Karpas-422 (cell line): ENCODE measurements around the gene ATG13. TPM values are rescaled to one million over a fixed set of nuclear protein-coding genes. Genes with fewer than 3 reads are reported as not detected.

Experiments used
- DNase-seq: peaks from one replicate; pipeline ENCODE4 v3.0.0-alpha.2; 2015
- H2AFZ ChIP-seq: fragments of 200-600 bp; sonication (generic); 2 replicates; pipeline ENCODE4 v1.6.1; 2014; ENCODE audit warnings: antibody characterized with exemption, low read length, mixed read lengths
- H3K27ac ChIP-seq: fragments of 200-600 bp; sonication (generic); 2 replicates; pipeline ENCODE4 v1.5.1; 2014; ENCODE audit warnings: mild to moderate bottlenecking, low read length, moderate library complexity
- H3K27me3 ChIP-seq: fragments of 200-600 bp; sonication (generic); 2 replicates; pipeline ENCODE4 v1.6.1; 2014; ENCODE audit warnings: low read length, mixed read lengths
- H3K36me3 ChIP-seq: fragments of 200-600 bp; sonication (generic); 2 replicates; pipeline ENCODE4 v1.6.1; 2014; ENCODE audit warnings: low read length, mixed read lengths; ENCODE audit not compliant: insufficient read depth
- H3K4me1 ChIP-seq: fragments of 200-600 bp; sonication (generic); 2 replicates; pipeline ENCODE4 v1.6.1; 2014; ENCODE audit warnings: mild to moderate bottlenecking, low read length, mixed read lengths
- H3K4me2 ChIP-seq: fragments of 200-600 bp; sonication (generic); 2 replicates; pipeline ENCODE4 v1.6.1; 2014; ENCODE audit warnings: low read length, low read depth, mild to moderate bottlenecking; ENCODE audit not compliant: poor library complexity, severe bottlenecking
- H3K4me3 ChIP-seq: fragments of 200-600 bp; sonication (generic); 2 replicates; pipeline ENCODE4 v1.5.1; 2014; ENCODE audit warnings: mild to moderate bottlenecking, antibody characterized with exemption, low read length, mixed read lengths
- H3K79me2 ChIP-seq: fragments of 200-600 bp; sonication (generic); 2 replicates; pipeline ENCODE4 v1.6.1; 2014; ENCODE audit warnings: mild to moderate bottlenecking, low read length, mixed read lengths
- H3K9ac ChIP-seq: fragments of 200-600 bp; sonication (generic); 2 replicates; pipeline ENCODE4 v1.6.0; 2014; ENCODE audit warnings: low read length
- H3K9me2 ChIP-seq: fragments of 200-600 bp; sonication (generic), shearing (Covaris generic); replicated peaks from 2 replicates; pipeline ENCODE4 v1.6.0; 2014; ENCODE audit warnings: mild to moderate bottlenecking, low read length, moderate library complexity; ENCODE audit not compliant: insufficient read depth
- H3K9me3 ChIP-seq: fragments of 300-700, 200-600 bp; sonication (generic); 2 replicates; pipeline ENCODE4 v1.6.1; 2014; ENCODE audit warnings: low read length, mixed read lengths
- H4K20me1 ChIP-seq: fragments of 200-600 bp; sonication (generic); 2 replicates; pipeline ENCODE4 v1.6.1; 2014; ENCODE audit warnings: mild to moderate bottlenecking, antibody characterized with exemption, low read length, low read depth; ENCODE audit not compliant: insufficient read depth
- total RNA-seq: library from RNA; depleted of rRNA; stranded (reverse); fragments of >200 nt; shearing (Covaris generic); gene quantifications from 2 replicates; pipeline ENCODE4 v1.2.3, GENCODE V29; 2014; ENCODE audit warnings: low replicate concordance

The ATG13 gene
- total RNA-seq, 1 experiment from 2014 or later: 79.2 TPM

DNA sequence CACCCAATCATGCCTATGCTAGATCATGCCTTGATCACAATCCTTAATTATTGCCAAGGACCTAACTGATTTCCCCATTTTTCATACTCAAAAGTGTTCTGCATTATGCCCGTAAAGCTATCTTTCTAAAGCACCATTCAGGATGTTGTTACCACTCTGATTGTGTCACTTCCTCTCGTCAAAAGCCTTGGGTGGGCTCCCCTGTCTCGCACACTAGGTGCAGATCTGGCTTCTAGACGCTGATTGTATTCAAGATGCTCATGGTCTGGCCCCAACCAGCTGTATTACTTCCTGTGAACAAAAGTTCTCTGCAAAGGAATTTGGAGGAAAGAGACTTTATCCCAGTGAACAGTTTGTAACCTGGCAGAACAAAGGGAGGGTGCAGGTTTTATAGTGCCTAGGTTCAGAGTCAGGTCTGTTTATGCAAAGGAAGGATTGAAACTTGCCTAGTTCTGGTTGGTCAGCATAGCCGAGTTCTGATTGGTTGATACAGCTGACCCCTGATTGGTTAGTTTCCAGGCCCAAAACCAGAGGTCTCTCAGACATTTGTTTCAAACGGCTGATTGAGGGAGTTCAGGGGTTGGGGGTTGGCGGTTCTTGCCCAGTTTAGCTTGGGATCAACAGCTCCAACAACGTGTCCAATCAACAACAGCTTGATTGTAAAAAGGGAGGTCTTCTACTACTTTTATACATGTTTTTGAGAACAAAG lies 25.4 kb downstream of the ATG13 start:
- no peak for DNase-seq
- Histone ChIP-seq H3K4me3 (no peak overlapping the region), H3K79me2 (peaks cover 21% of the 10 kb centered on the region), H3K36me3 (peaks cover 4% of the 10 kb centered on the region), H3K27me3 (no peaks in the 10 kb centered on the region), H3K9me2 (no peaks in the 10 kb centered on the region), H3K9ac (no peak overlapping the region), H3K9me3 (no peaks in the 10 kb centered on the region), H3K4me1 (no peaks in the 10 kb centered on the region), H4K20me1 (no peaks in the 10 kb centered on the region), H3K4me2 (no peak overlapping the region), H2AFZ (no peak overlapping the region), H3K27ac (no peak overlapping the region)

DNA sequence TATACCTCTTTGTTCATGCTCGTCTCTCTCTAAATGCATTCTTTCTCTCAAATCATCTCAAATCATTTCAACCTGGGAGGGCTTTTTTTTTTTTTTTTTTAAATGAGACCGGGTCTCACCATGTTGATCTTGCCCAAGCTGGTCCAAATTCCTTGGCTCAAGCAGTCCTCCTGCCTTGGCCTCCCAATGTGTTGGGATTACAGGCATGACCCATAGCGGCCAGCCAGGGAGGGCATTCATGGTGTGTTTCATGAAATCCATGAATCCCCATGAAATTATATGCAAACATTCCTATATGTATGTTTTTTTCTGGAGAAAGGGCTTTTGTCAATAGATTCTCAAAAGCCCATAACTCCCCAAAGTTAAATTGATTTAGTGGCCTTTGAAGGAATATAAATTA lies 26.2 kb downstream of the ATG13 start:
- H3K9me3 ChIP-seq: no peaks in the 10 kb centered on the region
- H4K20me1 ChIP-seq: no peaks in the 10 kb centered on the region
- H3K27me3 ChIP-seq: no peaks in the 10 kb centered on the region
- DNase-seq: no peak
- peaks cover 4% of the 10 kb centered on the region for H3K36me3 ChIP-seq
- no peak overlapping the region for H3K27ac ChIP-seq
- peaks cover 15% of the 10 kb centered on the region for H3K79me2 ChIP-seq
- no peaks in the 10 kb centered on the region for H3K4me1 ChIP-seq
- H2AFZ ChIP-seq: no peak overlapping the region
- H3K4me3 ChIP-seq: no peak overlapping the region
- H3K9me2 ChIP-seq: no peaks in the 10 kb centered on the region
- H3K9ac ChIP-seq: no peak overlapping the region
- H3K4me2 ChIP-seq: no peak overlapping the region

GRCh38 chr11:46643986-46644385 lies 26.6 kb downstream of the ATG13 start:
- Histone ChIP-seq H4K20me1 (no peaks in the 10 kb centered on the region), H3K36me3 (peaks cover 4% of the 10 kb centered on the region), H3K4me2 (no peak overlapping the region), H3K27me3 (no peaks in the 10 kb centered on the region), H3K9me3 (no peaks in the 10 kb centered on the region), H3K9ac (no peak overlapping the region), H3K79me2 (peaks cover 14% of the 10 kb centered on the region), H3K4me1 (no peaks in the 10 kb centered on the region), H3K9me2 (no peaks in the 10 kb centered on the region), H3K4me3 (no peak overlapping the region), H3K27ac (no peak overlapping the region), H2AFZ (no peak overlapping the region)
- DNase-seq: no peak

DNA sequence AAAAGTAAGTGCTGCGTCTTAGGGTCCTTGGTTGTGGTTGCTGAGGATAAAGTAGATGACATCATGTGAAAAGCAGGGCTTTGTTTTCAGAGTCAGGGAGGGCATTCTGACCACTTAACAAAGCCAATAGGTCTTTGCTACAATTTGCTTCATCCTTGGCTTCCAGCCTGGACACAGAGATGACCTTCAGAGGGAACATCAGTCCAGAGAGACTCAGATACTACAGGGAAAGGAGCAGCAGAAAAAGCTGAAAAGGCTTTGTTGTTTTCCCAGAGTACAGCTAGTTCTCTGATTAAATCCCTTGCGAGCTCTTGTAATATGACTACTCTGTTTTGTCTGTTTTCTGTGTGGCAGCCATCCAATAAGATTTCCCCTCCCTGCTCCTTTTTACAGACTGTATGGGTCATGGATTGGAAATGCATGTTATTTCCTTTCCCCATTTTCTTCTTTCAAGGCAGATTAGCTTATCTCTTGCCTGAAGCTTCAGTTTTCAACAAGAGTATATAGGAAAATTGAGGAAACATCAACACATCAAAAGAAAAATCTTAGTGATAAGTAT lies 31.9 kb downstream of the ATG13 start:
- Histone ChIP-seq H3K36me3 (peaks cover 4% of the 10 kb centered on the region; the same call in 1 of the 2 replicates), H3K4me3 (no peak overlapping the region), H3K27ac (no peak overlapping the region), H3K27me3 (no peaks in the 10 kb centered on the region), H3K9ac (no peak overlapping the region), H4K20me1 (no peaks in the 10 kb centered on the region), H3K9me3 (no peaks in the 10 kb centered on the region), H3K9me2 (no peaks in the 10 kb centered on the region), H2AFZ (no peak overlapping the region), H3K4me2 (no peak overlapping the region), H3K4me1 (no peaks in the 10 kb centered on the region), H3K79me2 (no peaks in the 10 kb centered on the region)
- no peak for DNase-seq

DNA sequence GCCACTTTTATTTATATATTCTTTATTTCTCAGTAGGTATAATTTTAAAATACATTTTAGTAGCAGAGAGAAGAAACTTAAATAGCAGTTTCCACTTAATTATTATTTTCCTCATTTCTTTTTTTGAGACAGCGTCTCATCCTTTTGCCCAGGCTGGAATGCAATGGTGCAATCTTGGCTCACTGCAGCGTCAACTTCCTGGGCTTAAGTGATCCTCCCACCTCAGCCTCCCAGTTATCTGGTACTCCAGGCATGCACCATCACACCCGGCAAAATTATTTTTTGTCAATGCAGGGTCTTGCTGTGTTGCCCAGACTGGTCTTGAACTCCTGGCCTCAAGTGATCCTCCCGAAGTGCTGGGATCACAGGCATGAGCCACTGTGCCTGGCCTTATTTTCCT lies 38.3 kb downstream of the ATG13 start:
- Histone ChIP-seq H3K9me3 (no peaks in the 10 kb centered on the region), H4K20me1 (no peaks in the 10 kb centered on the region), H3K9me2 (no peaks in the 10 kb centered on the region), H3K36me3 (peaks cover 10% of the 10 kb centered on the region; the same call in 1 of the 2 replicates), H3K9ac (no peak overlapping the region), H3K79me2 (no peaks in the 10 kb centered on the region), H3K4me1 (no peaks in the 10 kb centered on the region), H3K4me3 (no peak overlapping the region), H3K4me2 (no peak overlapping the region), H3K27me3 (no peaks in the 10 kb centered on the region), H2AFZ (no peak overlapping the region), H3K27ac (no peak overlapping the region)
- DNase-seq: no peak

- no peak for DNase-seq
- H3K9ac ChIP-seq: no peak overlapping the region
- H3K9me3 ChIP-seq: no peaks in the 10 kb centered on the region
- no peaks in the 10 kb centered on the region for H3K9me2 ChIP-seq
- no peaks in the 10 kb centered on the region for H3K79me2 ChIP-seq
- H3K27me3 ChIP-seq: no peaks in the 10 kb centered on the region
- H3K36me3 ChIP-seq: peaks cover 13% of the 10 kb centered on the region; the same call in 1 of the 2 replicates
- H3K4me2 ChIP-seq: no peak overlapping the region
- H2AFZ ChIP-seq: no peak overlapping the region
- H4K20me1 ChIP-seq: no peaks in the 10 kb centered on the region
- H3K4me1 ChIP-seq: no peaks in the 10 kb centered on the region
- no peak overlapping the region for H3K4me3 ChIP-seq
- no peak overlapping the region for H3K27ac ChIP-seq
These were observed 39.8 kb downstream of the ATG13 start for GRCh38 chr11:46657186-46657585.

- DNase-seq: no peak
- H3K4me1 ChIP-seq: no peaks in the 10 kb centered on the region
- no peak overlapping the region for H3K4me2 ChIP-seq
- H3K9me3 ChIP-seq: no peaks in the 10 kb centered on the region
- H3K27ac ChIP-seq: no peak overlapping the region
- H3K4me3 ChIP-seq: no peak overlapping the region
- no peaks in the 10 kb centered on the region for H3K27me3 ChIP-seq
- H2AFZ ChIP-seq: no peak overlapping the region
- peaks cover 15% of the 10 kb centered on the region; the same call in 1 of the 2 replicates for H3K36me3 ChIP-seq
- H3K9me2 ChIP-seq: no peaks in the 10 kb centered on the region
- H3K79me2 ChIP-seq: no peaks in the 10 kb centered on the region
- H3K9ac ChIP-seq: no peak overlapping the region
- H4K20me1 ChIP-seq: no peaks in the 10 kb centered on the region
These were observed 40.9 kb downstream of the ATG13 start for GRCh38 chr11:46658259-46658658.

DNA sequence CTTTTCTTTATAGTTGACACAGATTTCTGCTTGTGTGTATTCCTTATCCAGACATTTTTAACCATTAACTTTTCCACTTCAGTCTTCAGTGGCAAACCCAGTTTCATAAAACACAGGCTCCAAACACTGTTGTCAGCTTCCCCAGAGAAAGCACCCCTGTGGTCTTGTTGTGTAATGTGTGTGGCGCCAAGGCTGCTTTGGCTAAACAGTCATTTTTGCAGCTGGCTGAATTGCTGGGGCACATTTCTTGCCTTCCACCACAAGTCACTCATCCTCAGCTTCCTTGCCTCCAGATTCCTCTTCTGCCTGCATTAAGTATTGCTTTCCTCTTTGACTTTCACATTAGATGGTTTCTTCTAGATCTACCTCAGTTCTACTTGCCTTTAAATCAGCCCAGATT lies 42.6 kb downstream of the ATG13 start:
- Histone ChIP-seq H3K4me1 (no peaks in the 10 kb centered on the region), H3K36me3 (peaks cover 15% of the 10 kb centered on the region; the same call in 1 of the 2 replicates), H3K27me3 (no peaks in the 10 kb centered on the region), H3K27ac (no peak overlapping the region), H3K79me2 (no peaks in the 10 kb centered on the region), H2AFZ (no peak overlapping the region), H3K4me2 (no peak overlapping the region), H4K20me1 (no peaks in the 10 kb centered on the region), H3K9me3 (no peaks in the 10 kb centered on the region), H3K4me3 (no peak overlapping the region), H3K9ac (no peak overlapping the region), H3K9me2 (no peaks in the 10 kb centered on the region)
- no peak for DNase-seq
